Esophagus squamous epithelium (tissue), 4 donors: Measurements from ENCODE around the gene LHCGR.

ENCODE experiments used
- POLR2A ChIP-seq, 4 donors: fragments of 450-650 bp; IDR thresholded peaks; one replicate each; pipeline ENCODE4 v1.6.1; 2017; ENCODE audit warnings: antibody characterized with exemption in 4 of 4, mild to moderate bottlenecking in 4 of 4, moderate library complexity in 3 of 4
- TF ChIP-seq, protein P1 (sequence below), 6 experiments: fragments of 450-650 bp in 4 of 6; fragments of 200-600 bp in 2 of 6; sonication (generic) in 2 of 6; IDR thresholded peaks; one replicate each; pipeline ENCODE4 v1.5.1; 2016 to 2019; ENCODE audit warnings: antibody characterized with exemption in 6 of 6, mild to moderate bottlenecking in 4 of 6, moderate library complexity in 4 of 6

DNA sequence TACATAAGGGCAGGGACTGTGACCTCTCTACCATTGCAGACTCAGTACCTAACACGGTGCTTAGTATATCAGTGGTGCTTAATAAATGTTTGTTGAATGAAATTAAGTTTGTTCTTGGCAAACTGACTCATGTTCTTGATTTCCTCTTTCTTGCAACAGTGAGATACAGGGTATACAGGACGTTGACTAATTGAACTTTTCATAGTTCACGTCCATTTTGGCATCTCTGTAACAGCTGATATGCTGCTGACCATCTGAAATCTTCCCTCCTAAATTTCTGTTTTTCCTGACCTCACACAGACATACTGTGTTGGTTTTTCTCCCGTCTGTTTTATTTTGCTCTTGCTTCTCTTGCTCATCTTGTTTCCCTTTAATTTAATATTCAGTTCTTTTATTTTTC, 44.2 kb downstream of the LHCGR start:
- TF ChIP-seq, protein P1, sequence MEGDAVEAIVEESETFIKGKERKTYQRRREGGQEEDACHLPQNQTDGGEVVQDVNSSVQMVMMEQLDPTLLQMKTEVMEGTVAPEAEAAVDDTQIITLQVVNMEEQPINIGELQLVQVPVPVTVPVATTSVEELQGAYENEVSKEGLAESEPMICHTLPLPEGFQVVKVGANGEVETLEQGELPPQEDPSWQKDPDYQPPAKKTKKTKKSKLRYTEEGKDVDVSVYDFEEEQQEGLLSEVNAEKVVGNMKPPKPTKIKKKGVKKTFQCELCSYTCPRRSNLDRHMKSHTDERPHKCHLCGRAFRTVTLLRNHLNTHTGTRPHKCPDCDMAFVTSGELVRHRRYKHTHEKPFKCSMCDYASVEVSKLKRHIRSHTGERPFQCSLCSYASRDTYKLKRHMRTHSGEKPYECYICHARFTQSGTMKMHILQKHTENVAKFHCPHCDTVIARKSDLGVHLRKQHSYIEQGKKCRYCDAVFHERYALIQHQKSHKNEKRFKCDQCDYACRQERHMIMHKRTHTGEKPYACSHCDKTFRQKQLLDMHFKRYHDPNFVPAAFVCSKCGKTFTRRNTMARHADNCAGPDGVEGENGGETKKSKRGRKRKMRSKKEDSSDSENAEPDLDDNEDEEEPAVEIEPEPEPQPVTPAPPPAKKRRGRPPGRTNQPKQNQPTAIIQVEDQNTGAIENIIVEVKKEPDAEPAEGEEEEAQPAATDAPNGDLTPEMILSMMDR (IDR thresholded peaks at IDR 0.05): no peak
- TF ChIP-seq POLR2A (IDR thresholded peaks at IDR 0.05): no peak
